H1 (cell line): ENCODE results near the gene USP36. TPM values are rescaled to one million over a fixed set of nuclear protein-coding genes. Genes with fewer than 3 reads are reported as not detected.

Source experiments
- CTCF ChIA-PET: fragments of 300-600 bp; sonication (Branson Sonifier 250); formaldehyde crosslinking; loops from one replicate; lab custom pipeline; 2021; ENCODE audit not compliant: partially characterized antibody; lab: Charles Lee
- POLR2A ChIA-PET: fragments of 300-600 bp; sonication (Branson Sonifier 250); formaldehyde crosslinking; loops from one replicate; lab custom pipeline; 2021; ENCODE audit warnings: inconsistent platforms; ENCODE audit not compliant: partially characterized antibody; lab: Charles Lee
- DNase-seq, 2 experiments: peaks; one replicate each; pipeline versions ENCODE4 v3.0.0 to v3.0.0-alpha.2; 2010 to 2022; ENCODE audit warnings: low spot score in 2 of 2, low read depth in 1 of 2, mixed read lengths in 1 of 2
- FAIRE-seq: peaks from 2 replicates; lab custom pipeline; 2011; peaks lifted over from hg19 to GRCh38; lab: Jason Lieb, UNC
- H2AFZ ChIP-seq: 2 replicates; pipeline ENCODE4 v1.8.1; 2012; ENCODE audit warnings: low read length, inconsistent platforms
- H2AK5ac ChIP-seq: 2 replicates; pipeline ENCODE4 v1.6.1; 2013; ENCODE audit warnings: low read depth, low read length
- H2BK120ac ChIP-seq: replicated peaks from 2 replicates; pipeline ENCODE3; 2013; ENCODE audit warnings: low read depth, low read length, inconsistent platforms
- H2BK12ac ChIP-seq: 2 replicates; pipeline ENCODE4 v1.6.1; 2013; ENCODE audit warnings: low read depth, low read length
- H2BK15ac ChIP-seq: 2 replicates; pipeline ENCODE4 v1.6.1; 2013; ENCODE audit warnings: low read length
- H2BK20ac ChIP-seq: 2 replicates; pipeline ENCODE4 v1.6.1; 2013; ENCODE audit warnings: low read length
- H2BK5ac ChIP-seq: 2 replicates; pipeline ENCODE4 v1.6.1; 2013; ENCODE audit warnings: low read depth, low read length
- H3K14ac ChIP-seq: 2 replicates; pipeline ENCODE4 v1.6.1; 2013; ENCODE audit warnings: inconsistent platforms; ENCODE audit not compliant: insufficient read length
- H3K18ac ChIP-seq: 2 replicates; pipeline ENCODE4 v1.6.1; 2013; ENCODE audit warnings: low read length; ENCODE audit errors: extremely low read depth
- H3K23ac ChIP-seq: 2 replicates; pipeline ENCODE4 v1.6.1; 2013; ENCODE audit warnings: inconsistent platforms; ENCODE audit not compliant: insufficient read length
- H3K23me2 ChIP-seq: 2 replicates; pipeline ENCODE4 v1.6.1; 2013; ENCODE audit warnings: low read depth, low read length
- H3K27ac ChIP-seq: 2 replicates; pipeline ENCODE4 v1.6.1; 2011; ENCODE audit warnings: low read depth, low read length, inconsistent platforms
- H3K27me3 ChIP-seq, 4 experiments: replicated peaks in 1 of 4; 1 replicate in 1 of 4; 2 replicates in 3 of 4; pipeline versions ENCODE4 v1.6.1 to v1.8.1; 2011 to 2013; ENCODE audit warnings: low read length in 3 of 4, mild to moderate bottlenecking in 3 of 4, inconsistent platforms in 2 of 4, mixed read lengths in 2 of 4, moderate library complexity in 1 of 4; ENCODE audit not compliant: control insufficient read depth in 3 of 4, insufficient read depth in 3 of 4; ENCODE audit errors: extremely low read depth in 1 of 4
- H3K36me3 ChIP-seq, 4 experiments: 2 replicates each; pipeline versions ENCODE4 v1.6.1 to v1.8.1; 2011 to 2013; ENCODE audit warnings: mild to moderate bottlenecking in 4 of 4, low read length in 3 of 4, moderate library complexity in 2 of 4, control low read depth in 1 of 4, inconsistent platforms in 1 of 4; ENCODE audit not compliant: insufficient read depth in 4 of 4, control insufficient read depth in 2 of 4
- H3K4ac ChIP-seq: replicated peaks from 2 replicates; pipeline ENCODE3; 2013; ENCODE audit warnings: low read length, low read depth, mixed read lengths, inconsistent platforms; ENCODE audit not compliant: insufficient read length
- H3K4me1 ChIP-seq, 4 experiments: replicated peaks in 1 of 4; 1 replicate in 1 of 4; 2 replicates in 3 of 4; pipeline versions ENCODE4 v1.6.1 to v1.8.1; 2011 to 2013; ENCODE audit warnings: low read length in 3 of 4, inconsistent platforms in 2 of 4, mixed read lengths in 1 of 4; ENCODE audit not compliant: insufficient read depth in 4 of 4, control insufficient read depth in 3 of 4
- H3K4me2 ChIP-seq, 2 experiments: 2 replicates each; pipeline versions ENCODE4 v1.6.1 to v1.8.1; 2011 to 2013; ENCODE audit warnings: low read depth in 2 of 2, low read length in 2 of 2, control low read depth in 1 of 2, inconsistent platforms in 1 of 2, mild to moderate bottlenecking in 1 of 2; ENCODE audit not compliant: insufficient read depth in 1 of 2
- H3K4me3 ChIP-seq, 4 experiments: fragments of 200-600, 300-600 bp in 1 of 4; sonication (generic), shearing (Covaris generic), sonication (Bioruptor Twin) in 1 of 4; 2 replicates each; pipeline versions ENCODE4 v1.5.1 to v1.8.1; 2011 to 2016; ENCODE audit warnings: low read length in 4 of 4, low read depth in 3 of 4, control low read depth in 2 of 4, inconsistent platforms in 2 of 4, mild to moderate bottlenecking in 2 of 4, mixed read lengths in 1 of 4, moderate library complexity in 1 of 4; ENCODE audit not compliant: insufficient read depth in 2 of 4; ENCODE audit errors: extremely low read depth in 1 of 4
- H3K56ac ChIP-seq: replicated peaks from 2 replicates; pipeline ENCODE3; 2013; ENCODE audit warnings: low read depth, mild to moderate bottlenecking, mixed read lengths, low read length, inconsistent platforms; ENCODE audit not compliant: insufficient read length
- H3K79me1 ChIP-seq: 2 replicates; pipeline ENCODE4 v1.6.1; 2013; ENCODE audit warnings: low read depth, low read length, control low read depth
- H3K79me2 ChIP-seq, 2 experiments: 2 replicates each; pipeline versions ENCODE4 v1.6.1 to v1.8.1; 2012 to 2013; ENCODE audit warnings: low read length in 2 of 2, mild to moderate bottlenecking in 2 of 2, inconsistent platforms in 1 of 2; ENCODE audit not compliant: insufficient read depth in 2 of 2, control insufficient read depth in 1 of 2
- H3K9ac ChIP-seq, 4 experiments: replicated peaks in 1 of 4; 1 replicate in 1 of 4; 2 replicates in 3 of 4; pipeline versions ENCODE4 v1.6.1 to v1.8.1; 2011 to 2013; ENCODE audit warnings: low read depth in 3 of 4, low read length in 3 of 4, control low read depth in 2 of 4, mild to moderate bottlenecking in 2 of 4, moderate library complexity in 2 of 4, inconsistent platforms in 1 of 4; ENCODE audit errors: extremely low read depth in 1 of 4
- H3K9me3 ChIP-seq, 2 experiments: 2 replicates each; pipeline versions ENCODE4 v1.6.1 to v1.8.1; 2012 to 2013; ENCODE audit warnings: mild to moderate bottlenecking in 2 of 2, moderate library complexity in 2 of 2, control low read depth in 1 of 2, inconsistent platforms in 1 of 2, low read depth in 1 of 2, low read length in 1 of 2, mixed read lengths in 1 of 2; ENCODE audit not compliant: insufficient read depth in 2 of 2
- H4K20me1 ChIP-seq, 2 experiments: replicated peaks in 1 of 2; 2 replicates each; pipeline versions ENCODE3 to v1.8.1; 2011 to 2013; ENCODE audit warnings: inconsistent platforms in 2 of 2, low read length in 2 of 2, mild to moderate bottlenecking in 1 of 2; ENCODE audit not compliant: insufficient read depth in 2 of 2, control insufficient read depth in 1 of 2
- H4K5ac ChIP-seq: 2 replicates; pipeline ENCODE4 v1.6.1; 2013; ENCODE audit warnings: low read length, low read depth, mixed read lengths, inconsistent platforms; ENCODE audit not compliant: insufficient read length
- H4K8ac ChIP-seq: 2 replicates; pipeline ENCODE4 v1.8.0; 2013; ENCODE audit warnings: mild to moderate bottlenecking, moderate library complexity, low read length, inconsistent platforms; ENCODE audit not compliant: insufficient read depth; ENCODE audit errors: extremely low read depth
- H4K91ac ChIP-seq: replicated peaks from 2 replicates; pipeline ENCODE3; 2013; ENCODE audit warnings: low read length, mixed read lengths, inconsistent platforms; ENCODE audit not compliant: insufficient read length
- BACH1 ChIP-seq: IDR thresholded peaks from 2 replicates; pipeline ENCODE4 v1.6.1; 2012; ENCODE audit warnings: low read length, improper control_type of control experiment
- BCL11A ChIP-seq, 2 experiments: IDR thresholded peaks; one replicate each; pipeline ENCODE4 v1.6.1; 2011; ENCODE audit warnings: low read depth in 2 of 2, low read length in 2 of 2, mild to moderate bottlenecking in 2 of 2
- BRCA1 ChIP-seq: IDR thresholded peaks from 2 replicates; pipeline ENCODE4 v1.6.1; 2012; ENCODE audit warnings: low read depth, low read length, improper control_type of control experiment
- CHD1 ChIP-seq: IDR thresholded peaks from 2 replicates; pipeline ENCODE4 v1.6.1; 2012; ENCODE audit warnings: low read depth, low read length, improper control_type of control experiment
- JUND ChIP-seq: IDR thresholded peaks from 2 replicates; pipeline ENCODE4 v1.6.1; 2011; ENCODE audit warnings: mild to moderate bottlenecking, improper control_type of control experiment, low read length
- MAFK ChIP-seq: IDR thresholded peaks from 2 replicates; pipeline ENCODE4 v1.6.1; 2012; ENCODE audit warnings: low read depth, mild to moderate bottlenecking, improper control_type of control experiment, low read length
- POLR2A ChIP-seq, 2 experiments: IDR thresholded peaks; 1 replicate in 1 of 2; 2 replicates in 1 of 2; pipeline ENCODE4 v1.6.1; 2011; ENCODE audit warnings: low read depth in 2 of 2, low read length in 2 of 2, mild to moderate bottlenecking in 2 of 2; ENCODE audit errors: control extremely low read depth in 1 of 2
- RAD21 ChIP-seq, 2 experiments: IDR thresholded peaks in 1 of 2; conservative IDR thresholded peaks in 1 of 2; 2 replicates each; pipeline ENCODE4 v1.6.1; 2011; ENCODE audit warnings: low read depth in 2 of 2, low read length in 2 of 2, improper control_type of control experiment in 1 of 2, inconsistent platforms in 1 of 2, mild to moderate bottlenecking in 1 of 2, moderate library complexity in 1 of 2
- TBP ChIP-seq: IDR thresholded peaks from 2 replicates; pipeline ENCODE4 v1.6.1; 2011; ENCODE audit warnings: low read depth, low read length, improper control_type of control experiment
- WGBS, 2 experiments: shearing (Covaris generic) in 1 of 2; methylation state at CpG; one replicate each; pipeline versions ENCODE4 v1.1.6 to v1.1.7; 2013 to 2015; ENCODE audit warnings: low lambda C conversion rate in 2 of 2, mixed read lengths in 2 of 2, inconsistent platforms in 1 of 2, low coverage in 1 of 2, missing lambda C conversion rate in 1 of 2; ENCODE audit not compliant: insufficient replicate concordance in 2 of 2, insufficient coverage in 1 of 2, insufficient read length in 1 of 2; ENCODE audit errors: extremely low coverage in 1 of 2, missing lambda C conversion rate in 1 of 2; 5-methylcytosine and 5-hydroxymethylcytosine counted together
- polyA plus RNA-seq, 7 experiments: library from polyadenylated mRNA; depleted of rRNA in 3 of 7; stranded (reverse) in 5 of 7; unstranded in 2 of 7; fragments of >200 nt in 5 of 7; fragments of 200-250 nt in 2 of 7; gene quantifications; 1 replicate in 5 of 7; 2 replicates in 1 of 7; 4 replicates in 1 of 7; pipeline versions ENCODE4 v1.2.1 to v1.2.3, GENCODE V29; 2011 to 2013; ENCODE audit warnings: missing spikeins in 2 of 7, mixed read lengths in 2 of 7
- total RNA-seq: library from RNA; stranded (reverse); fragmentation: NEBNext Ultra II Directional; extraction: Animal tissue kit (Norgen Biotek cat#: 25700); gene quantifications from 2 replicates; pipeline ENCODE4 v1.2.1, GENCODE V29; 2021
- TF ChIP-seq, protein P1 (sequence below): IDR thresholded peaks from 2 replicates; pipeline ENCODE4 v1.6.1; 2012; ENCODE audit warnings: low read length, inconsistent platforms
- TF ChIP-seq, protein P2 (sequence below): IDR thresholded peaks from 2 replicates; pipeline ENCODE4 v1.6.1; 2011; ENCODE audit warnings: low read length, improper control_type of control experiment
- TF ChIP-seq, protein P3 (sequence below): IDR thresholded peaks from 2 replicates; pipeline ENCODE4 v1.6.1; 2011; ENCODE audit warnings: low read depth, mild to moderate bottlenecking, low read length; ENCODE audit not compliant: insufficient read depth

USP36 gene
- total and polyA plus RNA-seq, 2 of the 8 experiments (the other 6 are each of a cell fraction or from before 2014, with no cell fraction given): 40.7 to 67.7 TPM

DNA sequence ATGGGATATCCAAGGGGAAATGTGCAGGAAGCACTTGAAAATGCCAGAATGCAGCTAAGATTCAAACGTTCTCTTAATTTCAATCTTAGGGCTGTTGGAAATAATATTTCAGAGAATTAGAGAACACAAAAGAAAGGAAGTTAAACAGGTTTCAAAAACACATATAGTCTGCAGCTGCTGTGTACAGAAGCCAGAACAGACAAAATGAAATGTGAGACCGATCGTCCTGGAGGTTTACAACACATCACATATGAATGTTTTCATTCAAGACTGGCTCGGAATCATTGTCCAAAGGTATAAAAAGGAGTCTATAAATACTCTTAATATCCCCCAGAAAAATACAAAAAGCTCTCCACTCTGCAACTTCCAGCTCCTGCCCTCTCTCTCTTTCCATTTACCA, 72.8 kb downstream of the USP36 start:
- H3K56ac ChIP-seq: no peak overlapping the region
- CTCF ChIA-PET: no interaction called here
- TF ChIP-seq CHD1 (no peak), BCL11A (IDR thresholded peaks at IDR 0.05; ENCODE audit: low read depth in 2 of 2, low read length in 2 of 2) (no peak), RAD21 (IDR thresholded peaks at IDR 0.05 in 1 of 2, conservative IDR thresholded peaks at IDR 0.05 in 1 of 2; ENCODE audit: low read depth in 2 of 2, low read length in 2 of 2) (no peak), MAFK (no peak), BRCA1 (no peak), BACH1 (no peak), JUND (no peak), POLR2A (IDR thresholded peaks at IDR 0.05; ENCODE audit: control extremely low read depth in 1 of 2, low read depth in 2 of 2, low read length in 2 of 2) (no peak), TBP (no peak)
- TF ChIP-seq, protein P1, sequence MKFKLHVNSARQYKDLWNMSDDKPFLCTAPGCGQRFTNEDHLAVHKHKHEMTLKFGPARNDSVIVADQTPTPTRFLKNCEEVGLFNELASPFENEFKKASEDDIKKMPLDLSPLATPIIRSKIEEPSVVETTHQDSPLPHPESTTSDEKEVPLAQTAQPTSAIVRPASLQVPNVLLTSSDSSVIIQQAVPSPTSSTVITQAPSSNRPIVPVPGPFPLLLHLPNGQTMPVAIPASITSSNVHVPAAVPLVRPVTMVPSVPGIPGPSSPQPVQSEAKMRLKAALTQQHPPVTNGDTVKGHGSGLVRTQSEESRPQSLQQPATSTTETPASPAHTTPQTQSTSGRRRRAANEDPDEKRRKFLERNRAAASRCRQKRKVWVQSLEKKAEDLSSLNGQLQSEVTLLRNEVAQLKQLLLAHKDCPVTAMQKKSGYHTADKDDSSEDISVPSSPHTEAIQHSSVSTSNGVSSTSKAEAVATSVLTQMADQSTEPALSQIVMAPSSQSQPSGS: no peak
- TF ChIP-seq, protein P2, sequence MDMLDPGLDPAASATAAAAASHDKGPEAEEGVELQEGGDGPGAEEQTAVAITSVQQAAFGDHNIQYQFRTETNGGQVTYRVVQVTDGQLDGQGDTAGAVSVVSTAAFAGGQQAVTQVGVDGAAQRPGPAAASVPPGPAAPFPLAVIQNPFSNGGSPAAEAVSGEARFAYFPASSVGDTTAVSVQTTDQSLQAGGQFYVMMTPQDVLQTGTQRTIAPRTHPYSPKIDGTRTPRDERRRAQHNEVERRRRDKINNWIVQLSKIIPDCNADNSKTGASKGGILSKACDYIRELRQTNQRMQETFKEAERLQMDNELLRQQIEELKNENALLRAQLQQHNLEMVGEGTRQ: no peak
- TF ChIP-seq, protein P3, sequence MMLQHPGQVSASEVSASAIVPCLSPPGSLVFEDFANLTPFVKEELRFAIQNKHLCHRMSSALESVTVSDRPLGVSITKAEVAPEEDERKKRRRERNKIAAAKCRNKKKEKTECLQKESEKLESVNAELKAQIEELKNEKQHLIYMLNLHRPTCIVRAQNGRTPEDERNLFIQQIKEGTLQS: no peak

More for the DNA sequence above, 72.8 kb downstream of the USP36 start:
- Histone ChIP-seq H2BK15ac (no peak overlapping the region), H2BK20ac (no peak overlapping the region), H3K23ac (no peak overlapping the region), H3K4ac (no peak overlapping the region), H2AK5ac (no peak overlapping the region), H4K20me1 (peaks cover 0 to 6% of the 10 kb centered on the region in 2 experiments), H4K91ac (no peak overlapping the region), H3K4me3 (no peak overlapping the region), H3K27ac (no peak overlapping the region), H3K9me3 (no peaks in the 10 kb centered on the region), H3K4me2 (no peak overlapping the region), H3K79me1 (peaks cover 9% of the 10 kb centered on the region), H3K9ac (no peak overlapping the region), H4K8ac (no peak overlapping the region), H3K4me1 (no peaks in the 10 kb centered on the region; a peak in 1 of 7 replicates), H2BK120ac (no peak overlapping the region), H2BK12ac (no peak overlapping the region), H3K27me3 (no peaks in the 10 kb centered on the region), H3K36me3 (no peaks in the 10 kb centered on the region), H4K5ac (no peak overlapping the region), H3K14ac (no peak overlapping the region), H3K18ac (no peak overlapping the region), H2BK5ac (no peak overlapping the region), H3K23me2 (peaks cover 2% of the 10 kb centered on the region; the same call in 1 of the 2 replicates), H2AFZ (no peak overlapping the region), H3K79me2 (peaks cover 0 to 4% of the 10 kb centered on the region in 2 experiments; a peak in 2 of 4 replicates)
- POLR2A ChIA-PET: no interaction called here
- no peak for FAIRE-seq
- DNase-seq: no peak
- WGBS, 2 experiments: 92% methylated on average over 4 of the region's 4 CpGs; no CpG with 5 or more reads in 1 of the 2 experiments
